Right lobe of liver (tissue), 4 donors: ENCODE results near the gene EFHC2.
"Not testable (repeated sequence)": the region's sequence is repeated elsewhere in the genome, so short reads cannot be mapped to it uniquely, and the experiment has no call there.

Source experiments
- CTCF ChIP-seq, 4 donors: fragments of 200-600 bp in 3 of 4; fragments of 450-650 bp in 1 of 4; IDR thresholded peaks; one replicate each; pipeline versions ENCODE4 v1.5.1 to v1.8.0; 2016 to 2022; ENCODE audit warnings: antibody characterized with exemption in 4 of 4, mild to moderate bottlenecking in 2 of 4
- POLR2A ChIP-seq: fragments of 450-650 bp; IDR thresholded peaks from one replicate; pipeline ENCODE4 v1.6.1; 2017; ENCODE audit warnings: antibody characterized with exemption, mild to moderate bottlenecking
- donor health status: DM: no; HTN: no; CAD: no.
- donor health status: DM: no; HTN: no; CAD: no.
- donor health status: DM: no; HTN: yes; CAD: no.

GRCh38 chrX:44252688-44253574, 90.5 kb downstream of the EFHC2 start:
- TF ChIP-seq CTCF (IDR thresholded peaks at IDR 0.05); POLR2A: not testable (repeated sequence)
